HG03460 (cell line): ENCODE data around the gene IFITM1.

ENCODE experiments used
- ATAC-seq: cut with Tn5 transposase; IDR thresholded peaks from one replicate; pipeline ENCODE4 v1.9.1; 2021; ENCODE audit not compliant: unreplicated experiment

The IFITM1 gene

GRCh38 chr11:313787-314553, at the start of gene IFITM1:
Gene IFITM1, plus strand, starts transcription at chr11:314040. Its CDS starts 131 bp downstream, at chr11:314171.
- no peak for ATAC-seq

GRCh38 chr11:266676-267439, 47.0 kb upstream of the IFITM1 start:
- no peak for ATAC-seq

- ATAC-seq: no peak
Observed at GRCh38 chr11:267491-267994, 46.3 kb upstream of the IFITM1 start.

- ATAC-seq: peak; percentile 53
Observed at GRCh38 chr11:268716-269145, 45.1 kb upstream of the IFITM1 start.

GRCh38 chr11:269146-269890, 44.5 kb upstream of the IFITM1 start:
- peak; percentile 67 for ATAC-seq

- no peak for ATAC-seq
Observed at GRCh38 chr11:270451-271318, 43.2 kb upstream of the IFITM1 start.

- no peak for ATAC-seq
Observed at GRCh38 chr11:271319-271715, 42.5 kb upstream of the IFITM1 start.

- no peak for ATAC-seq
Observed at GRCh38 chr11:272195-272930, 41.5 kb upstream of the IFITM1 start.

GRCh38 chr11:272931-273198, 41.0 kb upstream of the IFITM1 start:
- ATAC-seq: no peak

GRCh38 chr11:276219-276618, 37.6 kb upstream of the IFITM1 start:
- ATAC-seq: no peak

GRCh38 chr11:278001-278951, 35.6 kb upstream of the IFITM1 start, which contains the start of gene NLRP6:
Gene NLRP6, plus strand, starts transcription at chr11:278407. Its CDS starts 163 bp downstream, at chr11:278570.
- no peak for ATAC-seq

- no peak for ATAC-seq
Observed at GRCh38 chr11:279040-279965, 34.5 kb upstream of the IFITM1 start.

- ATAC-seq: no peak
Observed at GRCh38 chr11:279966-280705, 33.7 kb upstream of the IFITM1 start.

GRCh38 chr11:280706-281485, 32.9 kb upstream of the IFITM1 start:
- no peak for ATAC-seq

- ATAC-seq: no peak
Observed at GRCh38 chr11:281486-282161, 32.2 kb upstream of the IFITM1 start.

- ATAC-seq: no peak
Observed at GRCh38 chr11:282171-282570, 31.7 kb upstream of the IFITM1 start.
